HUES48 (cell line): Measurements from ENCODE around the gene CASP2.

Experiments
- H3K27ac ChIP-seq: one replicate; pipeline ENCODE4 v1.7.0; 2013; ENCODE audit warnings: low read depth, low read length, inconsistent platforms
- H3K27me3 ChIP-seq: 2 replicates; pipeline ENCODE4 v1.6.1; 2013; ENCODE audit warnings: mild to moderate bottlenecking, low read length; ENCODE audit not compliant: control insufficient read depth, insufficient read depth
- H3K36me3 ChIP-seq: 2 replicates; pipeline ENCODE4 v1.6.1; 2013; ENCODE audit warnings: low read length; ENCODE audit not compliant: control insufficient read depth, insufficient read depth
- H3K4me1 ChIP-seq: 2 replicates; pipeline ENCODE4 v1.6.1; 2013; ENCODE audit warnings: mild to moderate bottlenecking, low read length; ENCODE audit not compliant: control insufficient read depth, insufficient read depth
- H3K4me3 ChIP-seq: 2 replicates; pipeline ENCODE4 v1.5.1; 2013; ENCODE audit warnings: mild to moderate bottlenecking, low read depth, low read length
- H3K9ac ChIP-seq: 2 replicates; pipeline ENCODE4 v1.6.1; 2013; ENCODE audit warnings: mild to moderate bottlenecking, low read depth, low read length, moderate library complexity
- H3K9me3 ChIP-seq: 2 replicates; pipeline ENCODE4 v1.6.1; 2013; ENCODE audit warnings: low read length; ENCODE audit not compliant: control insufficient read depth, insufficient read depth

Gene CASP2

DNA sequence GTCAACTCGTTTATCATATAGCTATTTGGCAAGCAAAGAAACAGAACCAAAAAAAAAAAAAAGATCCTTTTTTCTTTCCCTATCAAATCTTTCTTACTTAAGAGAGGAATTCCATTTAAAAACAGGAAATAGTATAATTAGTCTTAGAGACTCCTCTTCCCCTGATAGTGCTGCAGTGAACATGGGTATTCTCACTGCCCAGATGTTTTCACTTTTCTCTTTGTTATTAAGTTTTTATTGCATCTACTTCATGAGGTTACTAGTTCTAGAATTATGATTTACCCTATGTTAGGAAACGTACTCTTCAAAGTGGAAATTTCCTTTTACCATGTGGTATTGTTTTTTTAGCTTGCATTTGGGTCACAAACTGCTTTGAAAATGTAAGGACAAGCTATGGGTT lies 8.5 kb downstream of the CASP2 start:
- no peaks in the 10 kb centered on the region for H3K9me3 ChIP-seq
- peaks cover 96% of the 10 kb centered on the region for H3K36me3 ChIP-seq
- H3K4me1 ChIP-seq = no peaks in the 10 kb centered on the region
- H3K27ac ChIP-seq = no peak overlapping the region
- H3K4me3 ChIP-seq = no peak overlapping the region
- no peaks in the 10 kb centered on the region for H3K27me3 ChIP-seq
- H3K9ac ChIP-seq = no peak overlapping the region

GRCh38 chr7:143299346-143299745 lies 11.2 kb downstream of the CASP2 start:
- H3K36me3 ChIP-seq = peaks cover 97% of the 10 kb centered on the region

DNA sequence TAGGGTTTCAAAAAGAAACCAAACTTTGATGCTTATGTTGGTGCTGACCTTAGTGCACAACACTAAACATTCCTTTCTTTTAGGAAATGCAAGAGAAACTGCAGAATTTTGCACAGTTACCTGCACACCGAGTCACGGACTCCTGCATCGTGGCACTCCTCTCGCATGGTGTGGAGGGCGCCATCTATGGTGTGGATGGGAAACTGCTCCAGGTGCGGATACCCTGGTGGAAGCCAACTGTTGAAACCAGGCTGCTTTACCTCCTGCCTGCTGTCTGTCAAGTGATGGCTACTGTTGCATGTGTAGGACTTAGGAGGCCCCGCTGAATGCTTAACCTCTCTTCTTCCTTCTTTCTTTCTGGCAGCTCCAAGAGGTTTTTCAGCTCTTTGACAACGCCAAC lies 11.7 kb downstream of the CASP2 start:
- Histone ChIP-seq H3K9ac (no peak overlapping the region), H3K27ac (no peak overlapping the region), H3K4me3 (no peak overlapping the region), H3K9me3 (no peaks in the 10 kb centered on the region), H3K27me3 (no peaks in the 10 kb centered on the region), H3K36me3 (peaks cover 97% of the 10 kb centered on the region), H3K4me1 (no peaks in the 10 kb centered on the region)

More at GRCh38 chr7:143299346-143299745, 11.2 kb downstream of the CASP2 start:
- no peak overlapping the region for H3K4me3 ChIP-seq
- no peaks in the 10 kb centered on the region for H3K4me1 ChIP-seq
- H3K27me3 ChIP-seq = no peaks in the 10 kb centered on the region
- H3K9me3 ChIP-seq = no peaks in the 10 kb centered on the region
- no peak overlapping the region for H3K27ac ChIP-seq
- no peak overlapping the region for H3K9ac ChIP-seq

DNA sequence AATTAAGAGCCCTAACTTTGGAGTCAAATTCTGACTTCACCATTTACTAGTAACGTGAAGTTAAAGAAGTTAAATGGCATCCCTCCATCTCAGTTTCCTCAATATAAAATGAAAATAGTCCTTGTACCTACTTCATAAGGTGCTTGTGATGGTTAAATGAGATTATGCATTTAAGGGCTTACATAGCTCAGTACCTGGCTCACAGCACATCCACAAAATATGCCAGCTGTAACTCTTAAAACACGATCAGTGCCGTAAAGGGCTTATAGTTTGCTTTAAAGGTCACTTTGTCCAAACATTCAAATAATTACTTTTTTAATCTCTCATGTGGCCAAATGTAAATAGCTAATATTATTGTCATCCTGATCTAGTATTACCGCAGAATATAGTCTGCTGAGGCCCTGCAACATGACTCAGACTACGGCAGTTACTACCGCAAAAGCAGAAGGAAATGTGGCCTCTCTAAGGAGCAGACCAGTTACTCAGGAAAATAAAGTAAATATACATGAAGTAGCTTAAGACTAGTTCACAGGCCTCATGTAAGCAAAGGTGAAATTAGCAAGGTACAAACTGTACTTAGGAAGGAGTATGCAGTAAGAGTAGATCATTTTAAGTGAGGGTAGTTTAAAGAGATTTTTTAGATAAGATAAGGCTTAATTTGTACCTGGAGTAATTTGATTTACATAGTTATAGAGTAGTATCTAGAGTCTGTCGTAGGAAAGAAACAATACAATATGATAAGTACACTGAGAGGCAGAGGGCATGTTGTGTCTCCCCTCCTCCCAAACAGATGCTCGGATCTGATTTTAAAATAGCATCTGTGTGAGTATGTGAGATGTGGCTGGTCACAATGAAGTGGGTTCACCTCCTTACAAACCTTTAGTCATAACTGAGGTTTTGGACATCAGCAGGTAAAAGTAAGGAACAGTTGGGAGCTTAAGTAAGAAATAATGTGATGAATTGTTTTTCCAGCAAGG lies 13.1 kb downstream of the CASP2 start:
- Histone ChIP-seq H3K27me3 (no peaks in the 10 kb centered on the region), H3K36me3 (peaks cover 95% of the 10 kb centered on the region), H3K27ac (no peak overlapping the region)

GRCh38 chr7:143303733-143304132 lies 15.6 kb downstream of the CASP2 start:
- Histone ChIP-seq H3K4me1 (no peaks in the 10 kb centered on the region), H3K9ac (no peak overlapping the region), H3K36me3 (peaks cover 90% of the 10 kb centered on the region), H3K9me3 (no peaks in the 10 kb centered on the region), H3K4me3 (no peak overlapping the region), H3K27ac (no peak overlapping the region), H3K27me3 (no peaks in the 10 kb centered on the region)

More for the DNA sequence above, 13.1 kb downstream of the CASP2 start:
- no peaks in the 10 kb centered on the region for H3K9me3 ChIP-seq
- H3K9ac ChIP-seq = no peak overlapping the region
- no peak overlapping the region for H3K4me3 ChIP-seq
- no peaks in the 10 kb centered on the region for H3K4me1 ChIP-seq

DNA sequence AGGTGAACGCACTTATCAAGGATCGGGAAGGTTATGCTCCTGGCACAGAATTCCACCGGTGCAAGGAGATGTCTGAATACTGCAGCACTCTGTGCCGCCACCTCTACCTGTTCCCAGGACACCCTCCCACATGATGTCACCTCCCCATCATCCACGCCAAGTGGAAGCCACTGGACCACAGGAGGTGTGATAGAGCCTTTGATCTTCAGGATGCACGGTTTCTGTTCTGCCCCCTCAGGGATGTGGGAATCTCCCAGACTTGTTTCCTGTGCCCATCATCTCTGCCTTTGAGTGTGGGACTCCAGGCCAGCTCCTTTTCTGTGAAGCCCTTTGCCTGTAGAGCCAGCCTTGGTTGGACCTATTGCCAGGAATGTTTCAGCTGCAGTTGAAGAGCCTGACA lies 16.8 kb downstream of the CASP2 start:
- H3K36me3 ChIP-seq = peaks cover 78% of the 10 kb centered on the region
- no peaks in the 10 kb centered on the region for H3K4me1 ChIP-seq
- no peak overlapping the region for H3K9ac ChIP-seq
- H3K27ac ChIP-seq = no peak overlapping the region
- no peak overlapping the region for H3K4me3 ChIP-seq
- H3K9me3 ChIP-seq = no peaks in the 10 kb centered on the region
- H3K27me3 ChIP-seq = no peaks in the 10 kb centered on the region

DNA sequence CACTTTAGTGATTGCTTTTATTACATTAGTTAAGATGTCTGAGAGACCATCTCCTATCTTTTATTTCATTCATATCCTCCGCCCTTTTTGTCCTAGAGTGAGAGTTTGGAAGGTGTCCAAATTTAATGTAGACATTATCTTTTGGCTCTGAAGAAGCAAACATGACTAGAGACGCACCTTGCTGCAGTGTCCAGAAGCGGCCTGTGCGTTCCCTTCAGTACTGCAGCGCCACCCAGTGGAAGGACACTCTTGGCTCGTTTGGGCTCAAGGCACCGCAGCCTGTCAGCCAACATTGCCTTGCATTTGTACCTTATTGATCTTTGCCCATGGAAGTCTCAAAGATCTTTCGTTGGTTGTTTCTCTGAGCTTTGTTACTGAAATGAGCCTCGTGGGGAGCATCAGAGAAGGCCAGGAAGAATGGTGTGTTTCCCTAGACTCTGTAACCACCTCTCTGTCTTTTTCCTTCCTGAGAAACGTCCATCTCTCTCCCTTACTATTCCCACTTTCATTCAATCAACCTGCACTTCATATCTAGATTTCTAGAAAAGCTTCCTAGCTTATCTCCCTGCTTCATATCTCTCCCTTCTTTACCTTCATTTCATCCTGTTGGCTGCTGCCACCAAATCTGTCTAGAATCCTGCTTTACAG lies 17.4 kb downstream of the CASP2 start:
- Histone ChIP-seq H3K27me3 (no peaks in the 10 kb centered on the region), H3K27ac (no peak overlapping the region), H3K9me3 (no peaks in the 10 kb centered on the region), H3K4me1 (no peaks in the 10 kb centered on the region), H3K4me3 (no peak overlapping the region), H3K36me3 (peaks cover 72% of the 10 kb centered on the region), H3K9ac (no peak overlapping the region)

- Histone ChIP-seq H3K36me3 (peaks cover 41% of the 10 kb centered on the region), H3K27ac (no peak overlapping the region), H3K9me3 (no peaks in the 10 kb centered on the region)
Measured at GRCh38 chr7:143308632-143309031, 20.5 kb downstream of the CASP2 start.

GRCh38 chr7:143314127-143314526 lies 26.0 kb downstream of the CASP2 start:
- H3K36me3 ChIP-seq = no peaks in the 10 kb centered on the region
- no peaks in the 10 kb centered on the region for H3K4me1 ChIP-seq
- no peak overlapping the region for H3K9ac ChIP-seq
- no peak overlapping the region for H3K27ac ChIP-seq
- H3K4me3 ChIP-seq = no peak overlapping the region
- no peaks in the 10 kb centered on the region for H3K9me3 ChIP-seq
- no peaks in the 10 kb centered on the region for H3K27me3 ChIP-seq

More at GRCh38 chr7:143308632-143309031, 20.5 kb downstream of the CASP2 start:
- Histone ChIP-seq H3K4me1 (no peaks in the 10 kb centered on the region), H3K9ac (no peak overlapping the region), H3K27me3 (no peaks in the 10 kb centered on the region), H3K4me3 (no peak overlapping the region)

- no peaks in the 10 kb centered on the region for H3K9me3 ChIP-seq
- H3K27ac ChIP-seq = no peak within 1 kb of the TSS
- no peaks in the 10 kb centered on the region for H3K27me3 ChIP-seq
Measured at GRCh38 chr7:143315776-143316175, 27.6 kb downstream of the CASP2 start, which contains the start of gene CLCN1. TSS of gene CLCN1 (plus strand) at chr7:143316111. CDS start at chr7:143316213, 102 bp downstream.

DNA sequence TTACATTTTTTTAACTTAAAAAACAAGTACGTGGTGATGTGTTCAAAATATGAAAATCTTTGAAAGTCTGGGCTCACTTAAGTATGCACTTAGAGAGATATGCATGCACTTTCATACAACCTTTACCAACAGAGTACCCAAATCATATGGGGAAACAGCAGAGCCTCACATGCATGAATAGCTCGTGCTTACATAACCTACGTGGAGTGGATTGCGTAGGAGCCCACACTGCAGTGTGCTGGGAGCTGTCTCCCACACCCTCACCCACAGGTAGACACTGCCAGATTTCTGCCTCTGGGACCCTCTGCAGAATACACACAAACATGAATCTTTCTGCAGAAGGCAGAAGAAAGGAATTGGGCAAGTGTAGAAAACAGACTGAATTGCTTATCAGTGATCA lies 28.3 kb downstream of the CASP2 start:
- no peaks in the 10 kb centered on the region for H3K27me3 ChIP-seq
- H3K9ac ChIP-seq = no peak overlapping the region
- H3K9me3 ChIP-seq = no peaks in the 10 kb centered on the region
- H3K4me3 ChIP-seq = no peak overlapping the region
- H3K36me3 ChIP-seq = no peaks in the 10 kb centered on the region
- no peak overlapping the region for H3K27ac ChIP-seq
- H3K4me1 ChIP-seq = no peaks in the 10 kb centered on the region

More at GRCh38 chr7:143315776-143316175, 27.6 kb downstream of the CASP2 start, which contains the start of gene CLCN1:
- H3K4me1 ChIP-seq = no peaks in the 10 kb centered on the region
- H3K36me3 ChIP-seq = no peaks in the 10 kb centered on the region
- H3K9ac ChIP-seq = no peak within 1 kb of the TSS
- H3K4me3 ChIP-seq = no peak within 1 kb of the TSS
